Pancreas (tissue), 10 donors: Measurements from ENCODE around the gene SFXN4. TPM values are rescaled to one million over a fixed set of nuclear protein-coding genes. Genes with fewer than 3 reads are reported as not detected.

Experiments
- ATAC-seq, 4 donors: fragments of 200-7000 bp; cut with Tn5 transposase; one replicate each; pipeline versions ENCODE4 v1.8.0 to v1.9.1; 2020; ENCODE audit warnings: mild to moderate bottlenecking in 4 of 4, moderate library complexity in 4 of 4
- DNase-seq, 6 donors: peaks; one replicate each; pipeline ENCODE4 v3.0.0-alpha.2; 2020
- FAIRE-seq: peaks from 2 replicates; lab custom pipeline; 2012; peaks lifted over from hg19 to GRCh38; lab: Jason Lieb, UNC
- H3K27ac ChIP-seq, 4 donors: fragments of 200-600 bp; sonication (generic); 1 replicate in 3 of 4; 2 replicates in 1 of 4; pipeline versions ENCODE4 v1.5.0 to v1.8.0; 2020
- H3K27me3 ChIP-seq, 4 donors: fragments of 200-600 bp; one replicate each; pipeline ENCODE4 v1.8.0; 2021
- H3K36me3 ChIP-seq, 3 donors: fragments of 200-600 bp; sonication (generic) in 1 of 3; one replicate each; pipeline versions ENCODE4 v1.5.0 to v1.8.0; 2020 to 2021
- H3K4me1 ChIP-seq, 3 donors: fragments of 200-600 bp; one replicate each; pipeline ENCODE4 v1.8.0; 2021
- H3K4me3 ChIP-seq, 4 donors: fragments of 200-600 bp; sonication (generic) in 2 of 4; one replicate each; pipeline versions ENCODE4 v1.5.0 to v1.8.0; 2020 to 2021
- H3K9me3 ChIP-seq, 4 donors: fragments of 200-600 bp; one replicate each; pipeline ENCODE4 v1.8.0; 2021
- WGBS, 2 donors: extraction: QIAGEN DNeasy Blood & Tissue Kit; methylation state at CpG; one replicate each; pipeline ENCODE4 v1.1.7; 2013; 5-methylcytosine and 5-hydroxymethylcytosine counted together
- intact Hi-C, 3 donors: fragments of 100-400 bp; cut with DNase I; formaldehyde crosslinking; loops; one replicate each; pipeline versions ENCODE4 v1.11.1 to v1.14.2; 2022
- polyA plus RNA-seq, 2 donors: library from polyadenylated mRNA; stranded (reverse); fragments of 200-250 nt; gene quantifications; one replicate each; pipeline ENCODE4 v1.2.3, GENCODE V29; 2013
- total RNA-seq, 6 donors: library from RNA; stranded (reverse); fragmentation: NEBNext Ultra II Directional in 4 of 6; extraction: Animal tissue kit (Norgen Biotek cat#: 25700) in 4 of 6; gene quantifications; one replicate each; pipeline versions ENCODE4 v1.2.1 to v1.2.4, GENCODE V29; 2021 to 2023
- TF ChIP-seq, protein P1 (sequence below), 4 donors: fragments of 200-600 bp; sonication (generic) in 3 of 4; IDR thresholded peaks; one replicate each; pipeline versions ENCODE4 v1.5.0 to v1.8.0; 2021; ENCODE audit warnings: antibody characterized with exemption in 4 of 4
- donor health status: healthy with polysubstance abuse.
- donor health status: DM: no; HTN: no; CAD: no; lungs with moderate emphysema.
- donor health status: DM: no; HTN: no; CAD: no.
- donor health status: control.
- donor health status: control.
- donor health status: Bipolar disorder and iron deficiency.
- donor health status: DM: yes; HTN: yes; CAD: no.
- donor health status: DM: no; HTN: no; CAD: no.
- donor health status: DM: no; HTN: no; CAD: no.
- donor health status: DM: yes; HTN: yes; CAD: no.

Gene SFXN4
- total and polyA plus RNA-seq, 8 donors, result 16.1 to 58.6 (median 22.5) TPM

DNA sequence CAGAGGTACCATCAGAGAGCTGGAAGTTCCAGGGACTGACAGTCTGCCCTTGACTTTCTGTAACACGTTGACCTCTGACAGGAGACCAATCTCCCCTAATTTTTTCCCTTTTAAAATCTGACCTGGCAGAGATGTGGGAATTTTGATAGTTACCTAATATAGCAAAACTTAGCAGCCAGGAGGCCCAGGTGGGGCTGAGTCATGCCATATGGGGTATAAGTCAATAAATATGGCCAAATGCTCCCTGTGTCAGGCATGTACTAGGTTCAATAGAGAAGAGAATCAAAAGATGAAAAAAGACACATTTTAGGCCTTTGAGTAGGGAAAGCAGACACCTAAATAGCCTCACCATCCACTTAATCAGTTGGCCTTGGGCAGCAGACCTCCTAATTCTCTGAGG is 35.7 kb upstream of the SFXN4 start:
- no peaks in the 10 kb centered on the region for H3K36me3 ChIP-seq
- H3K4me1 ChIP-seq, result peaks cover 0 to 6% (median 0%) of the 10 kb centered on the region in 3 donors
- H3K27me3 ChIP-seq, result no peaks in the 10 kb centered on the region
- intact Hi-C loops, result loop anchor here in 2 of 3 donors (10.0 kb wide), 1 partner anchor 214 kb away; no protein-coding TSS in a partner anchor
- FAIRE-seq (no peak), DNase-seq (no peak), ATAC-seq (no peak)
- no peak overlapping the region for H3K27ac ChIP-seq
- whole genome bisulfite sequencing, 2 donors, result 52 to 73% methylated on average over 1 of the region's 1 CpG
- no peaks in the 10 kb centered on the region for H3K9me3 ChIP-seq
- no peak overlapping the region for H3K4me3 ChIP-seq
- TF ChIP-seq, protein P1, sequence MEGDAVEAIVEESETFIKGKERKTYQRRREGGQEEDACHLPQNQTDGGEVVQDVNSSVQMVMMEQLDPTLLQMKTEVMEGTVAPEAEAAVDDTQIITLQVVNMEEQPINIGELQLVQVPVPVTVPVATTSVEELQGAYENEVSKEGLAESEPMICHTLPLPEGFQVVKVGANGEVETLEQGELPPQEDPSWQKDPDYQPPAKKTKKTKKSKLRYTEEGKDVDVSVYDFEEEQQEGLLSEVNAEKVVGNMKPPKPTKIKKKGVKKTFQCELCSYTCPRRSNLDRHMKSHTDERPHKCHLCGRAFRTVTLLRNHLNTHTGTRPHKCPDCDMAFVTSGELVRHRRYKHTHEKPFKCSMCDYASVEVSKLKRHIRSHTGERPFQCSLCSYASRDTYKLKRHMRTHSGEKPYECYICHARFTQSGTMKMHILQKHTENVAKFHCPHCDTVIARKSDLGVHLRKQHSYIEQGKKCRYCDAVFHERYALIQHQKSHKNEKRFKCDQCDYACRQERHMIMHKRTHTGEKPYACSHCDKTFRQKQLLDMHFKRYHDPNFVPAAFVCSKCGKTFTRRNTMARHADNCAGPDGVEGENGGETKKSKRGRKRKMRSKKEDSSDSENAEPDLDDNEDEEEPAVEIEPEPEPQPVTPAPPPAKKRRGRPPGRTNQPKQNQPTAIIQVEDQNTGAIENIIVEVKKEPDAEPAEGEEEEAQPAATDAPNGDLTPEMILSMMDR (IDR thresholded peaks at IDR 0.05), result no peak

DNA sequence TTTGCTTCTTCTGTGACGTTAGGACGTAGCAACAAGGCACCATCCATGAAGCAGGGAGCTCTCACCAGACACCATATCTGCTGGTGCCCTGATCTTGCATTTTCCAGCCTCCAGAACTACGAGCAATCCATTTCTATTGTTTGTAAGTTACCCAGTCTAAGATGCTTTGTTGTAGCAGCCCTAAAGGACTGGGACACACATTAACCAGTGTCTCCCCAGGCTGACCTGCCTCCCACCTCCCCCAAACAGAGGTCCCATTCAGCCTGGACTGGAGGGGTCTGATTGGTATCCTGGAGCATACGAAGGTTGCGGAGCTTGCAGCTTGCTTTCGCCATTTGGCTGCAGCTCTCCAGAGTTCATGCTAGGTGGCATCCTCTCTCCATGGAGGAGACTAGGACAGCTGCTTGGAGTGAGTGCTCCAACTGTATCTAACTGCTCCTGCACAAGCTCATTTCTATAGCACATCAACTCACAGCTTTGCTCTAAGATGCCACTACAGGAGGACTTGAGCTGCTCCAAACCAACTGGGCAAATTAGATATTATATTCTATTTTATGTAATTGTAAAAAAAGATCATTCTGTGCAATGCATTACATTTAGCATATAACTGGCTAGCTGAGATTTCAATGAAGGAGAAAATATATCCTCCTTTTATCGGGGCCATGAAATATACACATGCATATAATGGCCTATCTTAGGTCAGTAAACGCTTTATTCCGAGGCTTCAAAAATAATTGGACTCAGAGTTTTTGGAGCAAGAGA is 33.9 kb upstream of the SFXN4 start:
- Histone ChIP-seq H3K9me3 (no peaks in the 10 kb centered on the region), H3K4me3 (no peak overlapping the region), H3K36me3 (no peaks in the 10 kb centered on the region), H3K27ac (no peak overlapping the region), H3K4me1 (no peaks in the 10 kb centered on the region), H3K27me3 (no peaks in the 10 kb centered on the region)
- no peak for FAIRE-seq
- TF ChIP-seq, protein P1 (IDR thresholded peaks at IDR 0.05), result peak in 3 of 4 donors; percentile 54 to 61 (median 55)
- WGBS, 2 donors, result 28 to 36% methylated on average over 9 of the region's 9 CpGs
- peak in 5 of 6 donors; percentile 55 to 72 (median 59) for DNase-seq
- intact Hi-C loops, result loop anchor here in 2 of 3 donors (5.0 kb wide), 1 partner anchor 248 kb away; no protein-coding TSS in a partner anchor
- ATAC-seq, result peak; percentile 87 to 99 (median 98)

DNA sequence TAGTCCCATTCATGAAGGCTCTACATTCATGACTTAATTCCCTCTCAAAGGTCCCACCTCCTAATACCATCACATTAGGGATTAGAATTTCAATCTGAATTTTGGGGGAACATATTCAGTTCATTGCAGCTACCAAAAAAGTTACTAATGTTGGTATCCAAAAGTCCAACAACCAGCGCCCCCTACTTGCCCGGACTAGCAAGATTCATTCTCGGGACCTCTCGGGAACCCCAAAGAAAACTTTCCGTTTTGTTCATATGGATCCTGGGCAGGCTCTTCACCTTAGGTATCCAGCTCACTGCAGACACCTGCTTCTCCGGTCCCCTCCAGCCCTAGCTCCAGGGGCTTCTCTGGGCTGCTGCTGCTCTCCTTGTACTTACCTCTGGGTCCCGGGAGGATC is 32.9 kb upstream of the SFXN4 start:
- TF ChIP-seq, protein P1 (IDR thresholded peaks at IDR 0.05), result peak in 1 of 4 donors; percentile 20
- no peaks in the 10 kb centered on the region for H3K27me3 ChIP-seq
- WGBS, 2 donors, result 26 to 29% methylated on average over 7 of the region's 7 CpGs
- no peak overlapping the region for H3K4me3 ChIP-seq
- H3K9me3 ChIP-seq, result no peaks in the 10 kb centered on the region
- no peak overlapping the region for H3K27ac ChIP-seq
- H3K36me3 ChIP-seq, result no peaks in the 10 kb centered on the region
- no peak for FAIRE-seq
- no peak for DNase-seq
- no peaks in the 10 kb centered on the region for H3K4me1 ChIP-seq
- intact Hi-C loops, result loop anchor here in 2 of 3 donors (5.0 kb wide), 1 partner anchor 249 kb away; no protein-coding TSS in a partner anchor
- ATAC-seq, result peak; percentile 42 to 62 (median 54)

DNA sequence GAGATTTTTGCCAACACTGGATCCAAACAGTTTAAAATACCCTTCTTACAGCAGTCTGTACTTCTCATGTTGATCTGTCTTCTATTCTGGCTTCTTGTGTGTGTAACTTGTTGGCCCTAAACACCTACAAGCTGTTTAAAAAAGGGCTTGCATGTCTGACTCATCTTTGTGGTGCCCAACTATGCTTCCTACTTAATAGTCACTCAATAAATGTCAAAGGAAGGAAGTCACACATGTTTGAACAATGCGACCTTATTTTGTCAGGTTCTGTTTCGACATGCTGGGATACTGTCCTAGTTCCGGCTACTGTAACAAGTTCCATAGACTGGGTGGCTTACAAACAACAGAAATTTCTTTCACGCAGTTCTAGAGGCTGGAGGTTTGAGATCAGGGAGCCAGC is 32.4 kb upstream of the SFXN4 start:
- Histone ChIP-seq H3K27me3 (no peaks in the 10 kb centered on the region), H3K4me3 (no peak overlapping the region), H3K27ac (no peak overlapping the region), H3K36me3 (no peaks in the 10 kb centered on the region), H3K9me3 (no peaks in the 10 kb centered on the region), H3K4me1 (no peaks in the 10 kb centered on the region)
- TF ChIP-seq, protein P1 (IDR thresholded peaks at IDR 0.05), result no peak
- intact Hi-C loops, result loop anchor here in 2 of 3 donors (5.0 kb wide), 1 partner anchor 249 kb away; no protein-coding TSS in a partner anchor
- ATAC-seq, result no peak
- 63 to 71% methylated on average over 4 of the region's 4 CpGs for WGBS, 2 donors
- no peak for FAIRE-seq
- DNase-seq, result no peak

DNA sequence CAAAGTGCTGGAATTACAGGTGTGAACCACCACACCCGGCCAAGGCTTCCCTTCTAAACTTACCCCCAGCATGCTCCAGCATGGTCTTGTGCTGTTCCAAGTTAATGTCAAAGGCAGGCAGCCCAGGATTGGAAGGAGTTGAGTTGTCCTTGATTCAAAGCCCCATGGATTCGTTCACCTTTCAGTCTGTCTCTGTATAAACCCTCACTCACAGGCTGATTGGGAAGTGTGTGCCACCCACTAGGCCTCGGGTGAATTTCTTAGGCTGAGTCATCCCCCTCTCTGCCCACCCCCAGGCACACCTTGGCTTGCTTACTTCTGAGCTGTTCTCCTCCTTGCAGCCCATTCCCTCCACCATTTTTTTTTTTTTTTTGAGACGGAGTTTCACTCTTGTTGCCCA is 26.4 kb upstream of the SFXN4 start:
- H3K9me3 ChIP-seq, result no peaks in the 10 kb centered on the region
- H3K4me1 ChIP-seq, result peaks cover 0 to 5% (median 4%) of the 10 kb centered on the region in 3 donors
- no peaks in the 10 kb centered on the region for H3K36me3 ChIP-seq
- no peaks in the 10 kb centered on the region for H3K27me3 ChIP-seq
- FAIRE-seq (no peak), DNase-seq (no peak), ATAC-seq (no peak)
- H3K27ac ChIP-seq, result no peak overlapping the region
- intact Hi-C loops, result no loop called here
- TF ChIP-seq, protein P1 (IDR thresholded peaks at IDR 0.05), result no peak
- no peak overlapping the region for H3K4me3 ChIP-seq
- WGBS, 2 donors, result 89 to 91% methylated on average over 4 of the region's 4 CpGs
